Endothelial cell of umbilical vein (primary cell): ENCODE data around the gene MAP3K19. TPM values are rescaled to one million over a fixed set of nuclear protein-coding genes. Genes with fewer than 3 reads are reported as not detected.

Experiments used
- BruUV-seq: library from RNA; stranded (reverse); fragments of 400-500 nt; replicated peaks from 2 replicates; lab custom pipeline; 2021; lab: Mats Ljungman, UMichigan
- CTCF ChIA-PET: fragments of 300-600, 350-600 bp; sonication (Branson Sonifier 250); formaldehyde crosslinking; loops from one replicate; lab custom pipeline; 2021; ENCODE audit warnings: antibody characterized with exemption, inconsistent platforms; lab: Charles Lee
- POLR2A ChIA-PET: fragments of 300-600, 350-600 bp; sonication (Branson Sonifier 250); formaldehyde crosslinking; loops from one replicate; lab custom pipeline; 2021; ENCODE audit warnings: antibody characterized with exemption, inconsistent platforms; lab: Charles Lee
- DNase-seq: peaks from one replicate; pipeline ENCODE4 v3.0.0-alpha.2; 2011; ENCODE audit warnings: low read depth, low spot score
- FAIRE-seq: peaks from 2 replicates; lab custom pipeline; 2011; peaks lifted over from hg19 to GRCh38; lab: Jason Lieb, UNC
- H2AFZ ChIP-seq: 2 replicates; pipeline ENCODE4 v1.6.0; 2012; ENCODE audit warnings: low read depth, low read length, control low read depth, inconsistent platforms
- H3K27ac ChIP-seq: 2 replicates; pipeline ENCODE4 v1.5.1; 2011; ENCODE audit warnings: low read depth, mild to moderate bottlenecking, control low read depth, low read length, moderate library complexity; ENCODE audit not compliant: insufficient read depth
- H3K27me3 ChIP-seq, 2 experiments: 2 replicates each; pipeline versions ENCODE4 v1.6.0 to v1.6.1; 2011; ENCODE audit warnings: low read length in 2 of 2, mixed read lengths in 1 of 2; ENCODE audit not compliant: control insufficient read depth in 2 of 2, insufficient read depth in 2 of 2
- H3K36me3 ChIP-seq, 2 experiments: 2 replicates in 1 of 2; 3 replicates in 1 of 2; pipeline ENCODE4 v1.5.1; 2011; ENCODE audit warnings: low read length in 2 of 2, mild to moderate bottlenecking in 1 of 2, moderate library complexity in 1 of 2; ENCODE audit not compliant: control insufficient read depth in 2 of 2, insufficient read depth in 2 of 2; ENCODE audit errors: extremely low read depth in 1 of 2
- H3K4me1 ChIP-seq: 3 replicates; pipeline ENCODE4 v1.5.1; 2011; ENCODE audit warnings: mild to moderate bottlenecking, low read length; ENCODE audit not compliant: control insufficient read depth, insufficient read depth; ENCODE audit errors: extremely low read depth
- H3K4me2 ChIP-seq: 2 replicates; pipeline ENCODE4 v1.6.1; 2011; ENCODE audit warnings: low read length, control low read depth, mixed read lengths; ENCODE audit not compliant: insufficient read depth
- H3K4me3 ChIP-seq, 3 experiments: fragments of 200-600 bp in 1 of 3; sonication (generic), shearing (Covaris generic) in 1 of 3; replicated peaks in 1 of 3; 2 replicates each; pipeline ENCODE4 v1.5.1; 2011 to 2016; ENCODE audit warnings: control low read depth in 3 of 3, low read length in 3 of 3, mild to moderate bottlenecking in 2 of 3, inconsistent platforms in 1 of 3, low read depth in 1 of 3, moderate library complexity in 1 of 3; ENCODE audit not compliant: insufficient read depth in 1 of 3
- H3K79me2 ChIP-seq: 2 replicates; pipeline ENCODE4 v1.6.0; 2012; ENCODE audit warnings: low read length, inconsistent platforms; ENCODE audit not compliant: control insufficient read depth, insufficient read depth
- H3K9ac ChIP-seq: replicated peaks from 2 replicates; pipeline ENCODE3; 2011; ENCODE audit warnings: low read length, control low read depth; ENCODE audit not compliant: insufficient read depth; ENCODE audit errors: extremely low read depth
- H3K9me1 ChIP-seq: replicated peaks from 3 replicates; pipeline ENCODE4 v1.6.0; 2011; ENCODE audit warnings: mild to moderate bottlenecking, low read length; ENCODE audit not compliant: control insufficient read depth, insufficient read depth; ENCODE audit errors: extremely low read depth
- H3K9me3 ChIP-seq: replicated peaks from 2 replicates; pipeline ENCODE4 v1.5.1; 2012; ENCODE audit warnings: low read length, inconsistent platforms; ENCODE audit not compliant: control insufficient read depth, insufficient read depth
- H4K20me1 ChIP-seq: replicated peaks from 2 replicates; pipeline ENCODE3; 2011; ENCODE audit warnings: mild to moderate bottlenecking, low read length; ENCODE audit not compliant: control insufficient read depth, insufficient read depth; ENCODE audit errors: extremely low read depth
- EZH2 ChIP-seq: IDR thresholded peaks from 2 replicates; pipeline ENCODE4 v1.6.1; 2012; ENCODE audit warnings: borderline replicate concordance, low read depth, mild to moderate bottlenecking, moderate library complexity, low read length, inconsistent platforms; ENCODE audit not compliant: severe bottlenecking
- FOS ChIP-seq: IDR thresholded peaks from 2 replicates; pipeline ENCODE4 v1.6.1; 2011; ENCODE audit warnings: mild to moderate bottlenecking, low read length, moderate library complexity, borderline replicate concordance; ENCODE audit not compliant: insufficient read depth
- GATA2 ChIP-seq: IDR thresholded peaks from 2 replicates; pipeline ENCODE4 v1.7.0; 2011; ENCODE audit warnings: low read depth, mild to moderate bottlenecking, moderate library complexity, mixed read lengths, low read length; ENCODE audit not compliant: insufficient read length, insufficient read depth
- JUN ChIP-seq: IDR thresholded peaks from 2 replicates; pipeline ENCODE4 v1.6.1; 2011; ENCODE audit warnings: borderline replicate concordance, low read depth; ENCODE audit not compliant: insufficient read length, insufficient read depth
- MYC ChIP-seq: IDR thresholded peaks from one replicate; pipeline ENCODE4 v1.6.1; 2011; ENCODE audit warnings: mild to moderate bottlenecking, low read depth, low read length
- POLR2A ChIP-seq: IDR thresholded peaks from 2 replicates; pipeline ENCODE4 v1.6.1; 2012; ENCODE audit warnings: low read depth, mild to moderate bottlenecking, control low read depth, low read length
- POLR2AphosphoS5 ChIP-seq: IDR thresholded peaks from 2 replicates; pipeline ENCODE4 v1.6.1; 2012; ENCODE audit warnings: low read depth, mild to moderate bottlenecking, control low read depth, low read length, moderate library complexity; ENCODE audit not compliant: insufficient read depth
- dilution Hi-C: fragments of 300-500 bp; cut with MboI; formaldehyde crosslinking; loops from one replicate; pipeline ENCODE4 v1.15.0; 2019; ENCODE audit warnings: low sequenced_read_pairs; ENCODE audit not compliant: extremely low pct_ligation_motif_present
- intact Hi-C: fragments of 100-400 bp; cut with micrococcal nuclease; formaldehyde crosslinking; loops from one replicate; pipeline ENCODE4 v1.10.0; 2022
- polyA plus RNA-seq, 4 experiments: library from polyadenylated mRNA; depleted of rRNA in 3 of 4; stranded (reverse) in 3 of 4; unstranded in 1 of 4; fragments of >200 nt; gene quantifications; 2 replicates each; pipeline versions ENCODE4 v1.2.1 to v1.2.3, GENCODE V29; 2011 to 2012; ENCODE audit warnings: missing spikeins in 1 of 4
- total RNA-seq: library from RNA; stranded (reverse); gene quantifications from 2 replicates; pipeline ENCODE4 v1.2.3, GENCODE V29; 2021
- TF ChIP-seq, protein P1 (sequence below), 2 donors: IDR thresholded peaks; 1 replicate in 1 of 2; 2 replicates in 1 of 2; pipeline ENCODE4 v1.5.1; 2011; ENCODE audit warnings: low read length in 2 of 2, mild to moderate bottlenecking in 2 of 2, moderate library complexity in 2 of 2, control low read depth in 1 of 2, inconsistent platforms in 1 of 2, low read depth in 1 of 2; ENCODE audit not compliant: insufficient read depth in 1 of 2; ENCODE audit errors: extremely low read depth in 1 of 2

MAP3K19 gene
- total and polyA plus RNA-seq, 2 donors (not counting 3 experiments of a cell fraction or from before 2014, with no cell fraction given): not detected

GRCh38 chr2:134957477-134957876 lies 89.8 kb downstream of the MAP3K19 start:
- Histone ChIP-seq H3K4me3 (no peak overlapping the region), H3K36me3 (peaks cover 13 to 17% of the 10 kb centered on the region in 2 experiments), H3K4me1 (no peaks in the 10 kb centered on the region), H3K27ac (no peak overlapping the region), H3K9ac (no peak overlapping the region), H2AFZ (no peak overlapping the region), H3K27me3 (no peaks in the 10 kb centered on the region), H3K79me2 (no peaks in the 10 kb centered on the region), H4K20me1 (no peaks in the 10 kb centered on the region), H3K9me3 (no peaks in the 10 kb centered on the region), H3K9me1 (no peaks in the 10 kb centered on the region), H3K4me2 (no peak overlapping the region)
- ChIA-PET POLR2A (no interaction called here), CTCF (no interaction called here)
- no TSS peak for BruUV-seq
- dilution Hi-C loops: no loop called here
- no peak for TF ChIP-seq POLR2A
- DNase-seq (no peak), FAIRE-seq (no peak)
- intact Hi-C loops: no loop called here

- Histone ChIP-seq H3K27me3 (no peaks in the 10 kb centered on the region), H3K4me2 (no peak overlapping the region), H3K27ac (no peak overlapping the region), H3K79me2 (peaks cover 2% of the 10 kb centered on the region), H3K9me1 (no peaks in the 10 kb centered on the region), H3K4me3 (no peak overlapping the region), H3K9ac (no peak overlapping the region), H4K20me1 (no peaks in the 10 kb centered on the region), H3K9me3 (no peaks in the 10 kb centered on the region), H3K4me1 (no peaks in the 10 kb centered on the region), H2AFZ (no peak overlapping the region), H3K36me3 (peaks cover 13 to 17% of the 10 kb centered on the region in 2 experiments)
- dilution Hi-C loops (no loop called here), intact Hi-C loops (no loop called here)
- FAIRE-seq (peak; percentile 24), DNase-seq (no peak)
- CTCF ChIA-PET: interaction anchor here (0.7 to 1.4 kb wide), 2 partner anchors 9 to 33 kb away, joined by 3 read pairs; no protein-coding TSS in a partner anchor
- no TSS peak for BruUV-seq
- TF ChIP-seq FOS (no peak), EZH2 (no peak), POLR2A (no peak), JUN (no peak), GATA2 (no peak), MYC (no peak), POLR2AphosphoS5 (no peak)
- TF ChIP-seq, protein P1, sequence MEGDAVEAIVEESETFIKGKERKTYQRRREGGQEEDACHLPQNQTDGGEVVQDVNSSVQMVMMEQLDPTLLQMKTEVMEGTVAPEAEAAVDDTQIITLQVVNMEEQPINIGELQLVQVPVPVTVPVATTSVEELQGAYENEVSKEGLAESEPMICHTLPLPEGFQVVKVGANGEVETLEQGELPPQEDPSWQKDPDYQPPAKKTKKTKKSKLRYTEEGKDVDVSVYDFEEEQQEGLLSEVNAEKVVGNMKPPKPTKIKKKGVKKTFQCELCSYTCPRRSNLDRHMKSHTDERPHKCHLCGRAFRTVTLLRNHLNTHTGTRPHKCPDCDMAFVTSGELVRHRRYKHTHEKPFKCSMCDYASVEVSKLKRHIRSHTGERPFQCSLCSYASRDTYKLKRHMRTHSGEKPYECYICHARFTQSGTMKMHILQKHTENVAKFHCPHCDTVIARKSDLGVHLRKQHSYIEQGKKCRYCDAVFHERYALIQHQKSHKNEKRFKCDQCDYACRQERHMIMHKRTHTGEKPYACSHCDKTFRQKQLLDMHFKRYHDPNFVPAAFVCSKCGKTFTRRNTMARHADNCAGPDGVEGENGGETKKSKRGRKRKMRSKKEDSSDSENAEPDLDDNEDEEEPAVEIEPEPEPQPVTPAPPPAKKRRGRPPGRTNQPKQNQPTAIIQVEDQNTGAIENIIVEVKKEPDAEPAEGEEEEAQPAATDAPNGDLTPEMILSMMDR (IDR thresholded peaks at IDR 0.05; ENCODE audit: extremely low read depth in 1 of 2, insufficient read depth in 1 of 2, low read depth in 1 of 2, low read length in 2 of 2): no peak
- POLR2A ChIA-PET: no interaction called here
Observed at GRCh38 chr2:134955744-134956143, 91.5 kb downstream of the MAP3K19 start.
